NCI-H2171 treated with DMSO at 0.1 percent for 48 hours (cell line): ENCODE measurements around the gene KRTAP21-1.
"Not testable (repeated sequence)": the region's sequence is repeated elsewhere in the genome, so short reads cannot be mapped to it uniquely, and the experiment has no call there.

Experiments used
- DNase-seq: peaks from one replicate; lab custom pipeline; 2025; lab: John Stamatoyannopoulos, UW

KRTAP21-1 gene

DNA sequence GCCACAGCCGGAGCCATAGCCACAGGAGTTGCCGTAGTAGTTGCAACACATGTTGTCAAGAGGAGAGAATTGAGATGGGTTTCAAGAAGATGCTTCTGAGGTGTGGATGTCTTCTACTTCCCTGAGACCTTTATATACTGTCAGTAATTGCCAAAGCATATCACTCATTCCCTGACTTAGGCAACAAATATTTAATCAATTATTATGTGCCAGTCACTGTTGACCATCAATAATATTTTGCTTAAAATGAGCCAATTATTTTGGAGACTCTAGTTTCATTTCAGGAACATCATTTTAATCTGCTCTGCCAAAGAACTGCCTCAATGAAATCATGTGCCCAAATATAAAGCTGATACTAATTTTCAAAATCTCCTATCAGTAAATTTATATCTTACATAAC is at the start of gene KRTAP21-1:
Gene KRTAP21-1, minus strand, starts transcription at position 101 of the 400 bp plus-strand sequence. Its CDS starts 50 bp downstream, at position 51.
- not testable (repeated sequence) for DNase-seq

DNA sequence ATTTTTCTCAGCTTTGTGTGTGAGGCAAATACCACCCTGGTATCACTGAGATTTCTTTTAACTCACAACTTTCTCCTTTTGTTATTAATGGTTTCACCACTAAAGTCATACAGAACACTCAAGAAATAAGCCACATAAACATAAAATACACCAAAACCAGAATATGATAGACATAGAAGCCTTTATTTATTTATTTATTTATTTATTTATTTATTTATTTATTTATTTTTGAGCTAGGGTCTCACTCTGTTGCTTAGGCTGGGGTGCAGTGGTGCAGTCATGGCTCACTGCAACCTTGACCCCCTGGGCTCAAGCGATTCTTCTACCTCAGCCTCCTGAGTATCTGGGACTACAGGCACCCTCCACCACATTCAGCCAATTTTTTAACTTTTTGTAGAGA is 45.4 kb upstream of the KRTAP21-1 start:
- no peak for DNase-seq

DNA sequence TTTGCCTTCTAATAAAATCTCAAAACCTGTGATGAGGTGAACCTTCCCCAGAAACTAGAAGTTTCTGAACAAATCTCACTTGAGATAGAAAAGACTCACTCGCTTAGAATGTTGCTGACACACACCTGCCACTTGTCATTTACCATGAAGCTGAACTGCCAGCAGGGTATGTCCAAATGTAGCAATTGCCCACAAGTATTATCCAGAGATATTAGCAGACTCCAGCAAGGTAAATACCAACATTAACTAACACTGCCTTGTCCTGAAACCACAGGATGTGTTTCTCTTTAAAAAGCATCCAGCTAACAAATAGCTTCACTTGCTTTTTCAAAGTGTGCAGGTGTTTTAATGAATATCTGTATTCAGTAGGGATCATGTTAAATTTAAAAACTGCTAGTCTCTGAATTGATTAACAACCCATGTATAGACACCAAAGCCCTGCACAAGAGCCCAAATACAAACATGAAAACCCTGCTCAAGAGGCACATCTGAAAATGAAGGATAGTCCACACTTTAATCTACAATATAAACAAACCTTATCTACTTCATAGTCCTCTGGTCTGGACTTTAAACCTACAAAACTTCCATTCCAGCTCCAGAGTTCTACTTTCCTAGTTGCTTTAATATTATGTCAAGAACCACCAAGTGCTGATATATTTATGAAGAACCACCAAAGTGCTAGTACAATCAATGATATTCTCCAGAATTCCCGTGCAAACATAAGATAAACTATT is 38.5 kb upstream of the KRTAP21-1 start:
- DNase-seq: no peak

DNA sequence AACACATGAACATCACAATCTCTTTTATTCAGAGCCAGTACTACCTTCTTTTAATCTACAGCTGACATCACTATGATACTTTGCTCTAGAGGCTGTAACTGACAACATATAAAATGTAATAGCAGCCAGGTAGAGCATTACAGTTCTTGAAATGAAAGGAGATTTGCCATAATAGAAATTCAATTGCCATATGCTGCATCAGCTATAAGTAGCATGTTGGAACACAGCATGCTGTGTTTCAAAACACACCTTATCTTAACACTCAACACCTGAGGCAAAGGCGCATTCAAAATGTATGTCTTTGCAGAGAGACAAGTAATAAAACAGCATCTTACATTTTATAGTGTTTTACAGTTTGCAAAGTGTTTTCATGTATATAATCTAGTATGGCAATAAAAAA is 24.0 kb upstream of the KRTAP21-1 start:
- DNase-seq: no peak

DNA sequence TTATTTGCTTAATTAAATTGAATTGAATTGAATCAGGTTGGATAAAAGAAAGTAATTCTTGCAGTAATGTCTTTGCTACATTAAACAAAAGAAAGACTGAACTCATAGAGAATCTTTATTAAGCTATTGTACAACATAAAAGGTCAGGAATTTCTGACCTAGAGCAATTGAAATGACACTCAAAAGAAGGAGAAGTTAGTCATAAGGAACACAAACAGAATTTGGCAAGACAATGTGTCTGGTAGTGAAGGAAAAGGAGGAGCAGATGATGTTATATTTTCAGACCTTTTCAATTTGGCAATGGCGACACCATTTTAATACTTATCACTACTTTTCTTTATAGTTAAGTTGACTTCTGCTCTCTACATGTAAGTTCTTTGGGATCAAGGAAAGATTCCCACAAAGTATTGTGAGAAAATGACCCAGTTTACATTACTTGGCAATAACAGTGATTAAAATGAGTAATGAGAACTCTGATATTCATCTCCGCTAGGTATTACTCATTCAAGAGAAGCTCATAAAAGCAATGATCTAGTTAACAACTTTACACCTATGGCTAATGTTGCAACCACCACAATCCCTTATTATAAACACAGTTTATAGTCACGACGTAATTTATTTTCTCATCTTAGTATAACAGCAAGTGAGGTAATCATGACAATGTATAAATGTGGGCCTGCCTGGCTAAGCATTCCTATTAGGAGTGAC is 14.7 kb upstream of the KRTAP21-1 start:
- DNase-seq: no peak

DNA sequence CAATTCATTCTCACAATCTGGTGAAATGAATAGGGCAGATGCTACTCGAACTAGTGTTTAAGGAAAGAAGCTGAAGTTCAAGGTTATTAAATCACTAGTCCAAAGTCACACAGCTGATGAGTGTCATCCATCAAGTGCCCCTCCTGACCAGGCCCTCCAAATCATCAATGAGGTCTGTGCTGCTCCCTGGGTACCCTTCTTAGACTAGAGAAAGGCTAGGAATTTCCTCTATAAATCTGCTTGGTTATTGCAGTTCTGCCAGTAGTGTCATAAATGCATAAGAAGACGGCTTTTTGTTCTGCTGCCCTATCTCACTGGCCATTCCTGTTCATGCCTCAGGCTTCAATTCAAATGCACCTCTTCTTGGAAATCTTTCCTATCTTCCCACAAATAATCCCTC is 5.5 kb upstream of the KRTAP21-1 start:
- DNase-seq: no peak

DNA sequence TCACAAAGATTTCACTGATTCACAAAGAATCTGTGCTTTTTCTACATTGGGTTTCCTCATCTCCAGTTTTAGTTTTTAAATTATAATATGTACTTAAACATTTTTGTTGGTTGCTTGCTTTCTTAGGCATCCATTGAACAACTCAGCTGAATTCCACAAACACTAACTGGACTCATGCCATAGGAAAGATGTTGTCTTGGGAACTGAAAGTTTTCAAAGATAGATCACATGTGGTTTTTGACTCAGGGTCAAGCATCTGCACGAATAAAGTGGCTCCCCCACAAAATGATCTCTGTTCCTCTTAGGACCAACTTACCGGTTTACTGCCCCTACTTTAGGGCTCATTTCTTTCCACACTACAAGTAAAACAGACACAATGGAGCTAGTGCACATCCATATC is 3.1 kb upstream of the KRTAP21-1 start:
- DNase-seq: no peak

DNA sequence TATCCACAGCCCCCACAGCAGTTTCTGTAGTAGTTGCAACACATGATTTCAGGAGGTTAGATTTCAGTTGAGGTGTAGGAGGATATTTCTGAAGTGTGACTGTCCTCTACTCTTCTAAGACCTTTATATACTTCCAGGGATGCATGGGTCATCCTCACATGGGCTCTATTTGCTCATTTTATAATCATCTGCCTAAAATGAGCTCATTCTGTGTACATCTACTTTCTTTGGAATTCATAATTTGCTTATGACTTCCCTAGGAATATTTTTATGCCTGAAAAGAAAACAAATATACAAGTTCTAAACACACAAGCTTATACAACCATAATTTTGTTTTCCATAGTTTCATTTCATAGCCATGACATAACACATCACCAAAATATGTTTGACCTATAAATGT is 8.1 kb downstream of the KRTAP21-1 start, which contains the start of gene KRTAP21-2:
Gene KRTAP21-2, minus strand, starts transcription at position 101 of the 400 bp plus-strand sequence. Its CDS starts 57 bp downstream, at position 44.
- DNase-seq: no peak

DNA sequence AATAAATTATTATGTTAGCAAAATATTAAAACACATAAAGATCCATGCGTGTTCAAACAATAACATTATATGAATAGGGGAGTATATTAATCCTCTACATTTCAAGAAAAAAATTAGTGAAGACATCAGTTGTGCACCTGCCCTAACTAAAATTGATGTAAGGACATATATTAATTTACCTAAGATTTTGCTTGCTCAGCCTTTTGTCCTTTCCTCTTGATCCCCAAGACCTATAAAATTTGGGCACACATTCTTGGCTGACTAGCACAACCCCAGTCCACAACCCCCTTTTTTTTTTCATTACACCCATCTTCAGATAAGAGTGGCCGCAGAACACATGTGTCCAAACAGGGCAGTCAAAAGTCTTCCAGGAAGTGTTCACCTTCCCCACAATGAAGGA is 14.8 kb downstream of the KRTAP21-1 start:
- no peak for DNase-seq

DNA sequence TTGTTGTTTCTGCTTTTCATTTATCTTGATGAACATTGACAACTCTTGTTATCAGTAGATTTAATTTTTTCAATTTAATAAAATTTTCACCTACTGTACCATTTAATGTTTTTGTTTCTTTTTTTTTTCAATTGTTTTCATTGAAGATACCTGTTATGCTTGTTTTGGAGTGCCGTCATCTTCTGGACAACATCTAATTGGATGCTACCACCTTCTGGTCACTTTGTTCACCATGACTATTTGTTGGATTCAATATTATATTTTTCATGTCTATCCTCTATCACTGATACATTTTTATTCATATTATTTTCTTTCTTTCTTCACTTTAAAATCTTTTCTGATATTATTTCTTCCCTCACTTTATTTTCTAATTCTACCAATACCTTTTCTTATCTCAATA is 22.2 kb downstream of the KRTAP21-1 start:
- DNase-seq: no peak

DNA sequence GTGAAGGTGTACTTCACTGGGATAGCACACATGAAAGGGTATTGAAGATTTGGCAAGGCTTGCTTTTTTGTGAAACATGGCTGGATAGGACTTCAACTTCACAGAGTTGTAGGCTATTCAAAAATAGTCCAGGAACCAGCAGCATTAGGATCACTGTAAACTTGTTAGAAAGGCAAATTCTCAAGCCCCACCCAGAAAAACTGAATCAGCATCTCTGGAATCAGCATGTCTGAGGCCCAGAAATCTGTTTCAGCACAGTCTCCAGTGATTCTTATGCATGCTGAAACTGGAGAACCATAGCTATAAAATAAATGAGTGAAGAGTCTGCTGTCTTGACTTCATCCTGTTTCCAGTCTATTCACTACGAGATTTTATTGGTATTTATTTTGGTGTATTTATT is 28.5 kb downstream of the KRTAP21-1 start:
- no peak for DNase-seq

DNA sequence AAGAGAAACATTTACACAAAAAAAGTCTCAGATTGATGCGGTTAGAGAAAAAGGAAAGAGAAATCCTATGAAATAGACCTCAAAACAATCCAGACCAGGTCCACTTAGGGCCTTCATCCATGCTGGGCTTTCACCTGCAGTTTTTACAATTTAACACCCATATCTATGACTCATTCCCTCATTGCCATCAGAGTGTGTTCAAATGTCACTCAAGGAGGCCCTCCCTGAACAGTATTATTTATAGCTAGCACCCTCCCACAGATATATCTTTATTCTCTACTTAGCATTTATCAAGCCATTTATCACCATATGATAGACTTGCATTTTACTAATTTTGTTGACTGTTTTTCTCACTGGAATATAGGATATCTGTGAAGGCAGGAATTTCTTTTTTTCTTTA is 35.8 kb downstream of the KRTAP21-1 start:
- no peak for DNase-seq

DNA sequence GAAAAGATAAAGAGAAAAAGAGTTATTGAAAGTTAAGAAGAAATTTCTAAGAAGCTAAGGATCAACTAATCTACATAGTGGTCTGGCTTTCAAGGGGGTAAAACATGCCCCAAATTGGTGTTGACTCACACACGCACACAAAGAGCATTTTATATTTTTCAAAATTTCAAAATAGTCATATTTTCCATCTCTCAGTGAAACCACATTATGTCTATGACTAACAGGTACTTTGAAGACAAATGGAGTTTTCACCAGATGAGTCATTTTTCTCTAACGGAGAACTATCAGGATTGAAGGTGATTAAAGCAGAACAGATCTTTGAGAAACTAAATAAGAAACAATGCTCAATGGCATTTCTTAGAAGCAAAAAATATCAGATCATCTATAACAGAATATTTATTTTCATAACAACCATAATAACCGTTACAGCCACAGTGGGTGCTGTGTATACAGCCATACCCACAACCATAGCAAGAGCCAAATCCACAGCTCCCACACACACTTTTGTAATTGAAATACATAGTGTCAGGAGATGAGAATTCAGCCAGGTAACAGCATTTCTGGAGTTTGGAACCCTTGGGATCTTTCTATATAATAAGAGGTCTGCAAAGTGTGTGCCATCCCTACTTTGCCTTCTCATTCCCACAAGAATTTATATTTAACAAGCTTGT is 36.9 kb downstream of the KRTAP21-1 start, which contains the start of gene KRTAP21-3:
Gene KRTAP21-3, minus strand, starts transcription at position 539 of the 671 bp plus-strand sequence. Its CDS starts 18 bp downstream, at position 521.
- no peak for DNase-seq

DNA sequence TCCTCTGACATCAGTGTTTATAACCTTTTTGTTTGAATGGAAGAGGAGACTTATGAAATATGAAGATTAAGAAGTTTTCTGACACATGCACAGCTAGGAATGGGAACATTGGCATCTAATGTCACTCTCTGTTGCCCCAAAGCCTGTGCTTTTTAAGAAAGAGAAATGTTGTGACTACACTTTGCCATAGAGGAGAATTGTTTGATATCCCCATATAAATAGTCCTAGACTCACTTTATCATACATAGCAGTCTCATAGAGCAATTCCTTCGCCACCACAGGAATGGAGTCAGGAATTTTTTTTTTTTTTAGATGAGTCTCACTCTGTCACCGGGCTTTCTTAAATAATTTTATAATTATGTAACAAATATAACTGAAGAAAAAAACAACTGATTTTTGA is 38.1 kb downstream of the KRTAP21-1 start:
- DNase-seq: no peak

DNA sequence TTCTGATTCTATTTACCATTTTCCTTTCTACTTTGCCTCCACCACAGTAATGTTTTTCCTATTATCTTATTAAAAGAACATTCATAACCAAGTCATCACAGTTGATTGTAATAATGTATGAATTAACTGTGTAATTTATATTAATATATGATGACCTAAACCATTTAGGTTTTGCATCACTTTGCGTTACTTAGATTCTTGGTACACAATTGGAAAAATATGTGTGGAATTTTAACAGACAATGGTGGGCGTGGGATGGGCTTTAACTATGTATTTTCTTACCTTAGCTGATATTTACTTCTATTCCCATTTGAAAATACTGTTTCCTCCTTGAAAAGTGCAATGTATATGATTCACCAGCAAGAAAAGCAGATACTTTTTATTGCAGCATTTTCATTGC is 40.3 kb downstream of the KRTAP21-1 start:
- DNase-seq: no peak

DNA sequence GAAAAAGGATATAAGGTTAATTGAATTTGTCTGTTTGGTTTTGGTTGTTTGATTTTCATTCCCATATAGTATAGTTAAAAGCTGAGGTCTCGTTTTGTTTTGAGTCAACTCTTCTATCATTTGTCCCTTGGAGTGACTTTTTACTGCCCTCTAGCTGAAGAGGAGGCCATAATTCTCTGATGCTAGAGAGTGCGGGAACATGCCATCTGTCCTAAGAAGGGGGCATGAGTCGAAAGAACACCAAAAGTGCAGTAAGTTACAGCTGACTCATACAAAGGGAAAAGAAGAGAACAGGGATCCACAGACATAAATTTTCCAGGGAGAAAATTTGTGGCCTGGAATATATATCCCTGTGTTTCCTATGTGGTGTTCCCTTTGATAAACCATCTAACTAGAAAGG is 40.8 kb downstream of the KRTAP21-1 start:
- DNase-seq: no peak

DNA sequence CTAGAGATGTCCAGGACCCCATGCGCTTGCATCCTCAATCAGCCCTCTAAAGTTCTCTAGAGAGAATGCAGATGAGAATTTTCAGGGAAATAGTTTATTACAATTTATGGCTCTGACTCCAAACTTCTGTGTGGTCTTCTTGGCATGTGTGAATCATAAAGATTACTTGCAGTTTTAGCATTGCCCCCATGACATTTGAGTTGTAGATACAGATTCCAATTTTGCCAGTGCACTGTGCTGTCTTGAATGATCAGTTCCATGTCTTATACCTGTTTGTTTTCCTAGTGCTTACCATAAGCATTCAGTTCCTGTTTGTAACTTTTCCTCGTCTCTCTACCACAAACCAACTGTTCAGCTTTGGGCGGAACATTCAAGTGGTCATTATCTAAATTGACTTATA is 41.5 kb downstream of the KRTAP21-1 start:
- DNase-seq: no peak

DNA sequence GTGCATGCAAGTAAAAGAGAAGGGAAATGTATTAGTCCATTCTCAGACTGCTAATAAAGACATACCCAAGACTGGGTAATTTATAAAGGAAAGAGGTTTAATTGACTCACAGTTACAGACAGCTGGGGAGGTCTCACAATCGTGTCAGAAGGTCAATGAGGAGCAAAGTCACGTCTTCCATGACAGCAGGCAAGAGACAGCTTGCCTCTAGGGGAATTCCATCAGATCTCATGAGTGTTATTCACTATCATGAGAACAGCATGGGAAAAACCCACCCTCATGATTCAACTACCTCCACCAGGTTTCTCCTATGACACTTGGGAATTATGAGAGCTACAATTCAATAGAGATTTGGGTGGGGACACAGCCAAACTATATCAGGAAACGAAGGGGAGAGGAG is 44.7 kb downstream of the KRTAP21-1 start:
- no peak for DNase-seq

DNA sequence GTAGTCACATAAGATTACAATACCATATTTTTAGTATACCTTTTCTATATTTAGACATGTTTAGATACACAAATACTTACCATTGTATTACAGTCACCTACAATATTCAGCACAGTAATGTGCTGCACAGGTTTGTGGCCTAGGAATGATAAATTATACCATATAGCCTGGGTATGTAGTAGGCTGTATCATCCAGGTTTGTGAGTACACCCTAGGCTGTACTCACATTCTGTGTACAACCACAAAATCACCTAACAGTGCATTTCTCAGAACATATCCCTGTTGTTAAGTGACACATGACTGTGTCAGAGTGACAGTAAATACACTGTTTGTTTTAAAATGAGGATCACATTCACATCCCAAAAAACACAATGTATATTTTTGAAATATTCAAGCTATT is 47.8 kb downstream of the KRTAP21-1 start:
- DNase-seq: no peak
